C4-2B (cell line): ENCODE results near the gene BCR.

ENCODE experiments used
- CTCF ChIP-seq: fragments of 450-650 bp; conservative IDR thresholded peaks from 2 replicates; pipeline ENCODE4 v1.5.1; 2017; ENCODE audit warnings: mild to moderate bottlenecking
- ZFX ChIP-seq: fragments of 450-650 bp; IDR thresholded peaks from 2 replicates; pipeline ENCODE4 v1.6.1; 2017

GRCh38 chr22:23281053-23281405 is 100.7 kb downstream of the BCR start:
- no peak for TF ChIP-seq CTCF
- no peak for TF ChIP-seq ZFX
